ENCODE measurements around the gene ADIPOR1. TPM values are rescaled to one million over a fixed set of nuclear protein-coding genes. Genes with fewer than 3 reads are reported as not detected.
"Not testable (repeated sequence)": the region's sequence is repeated elsewhere in the genome, so short reads cannot be mapped to it uniquely, and the experiment has no call there.

ADIPOR1 gene
- total RNA-seq, 5 donors from 2014 or later (not counting 1 experiment from before 2014, with no cell fraction given), result 50.3 to 70.1 (median 53.7) TPM

- no peaks in the 10 kb centered on the region for H3K9me3 ChIP-seq
- no peak overlapping the region for H3K27ac ChIP-seq (ENCODE audit: low read length)
- no peak overlapping the region for H3K27ac Mint-ChIP-seq
- ChIA-PET POLR2A (no interaction called here), CTCF (no interaction called here)
- peaks cover 23% of the 10 kb centered on the region for H3K36me3 Mint-ChIP-seq
- ATAC-seq (replicated peaks in 1 of 4), result no peak
- H3K27me3 Mint-ChIP-seq, result no peaks in the 10 kb centered on the region
- WGBS (ENCODE audit: insufficient coverage), result no CpG with 5 or more reads among the region's 3 CpGs
- H3K4me1 ChIP-seq (ENCODE audit: control insufficient read depth in 1 of 2, extremely low read depth in 1 of 2, insufficient read depth in 2 of 2, low read length in 2 of 2), result peaks cover 8 to 17% of the 10 kb centered on the region in 2 experiments
- no peaks in the 10 kb centered on the region for H3K27me3 ChIP-seq (replicated peaks in 1 of 2; ENCODE audit: control insufficient read depth in 2 of 2, extremely low read depth in 1 of 2, insufficient read depth in 2 of 2, low read length in 1 of 2)
- no peaks in the 10 kb centered on the region for H3K9me3 Mint-ChIP-seq
- H3K4me3 Mint-ChIP-seq, result no peak overlapping the region
- H3K36me3 ChIP-seq (ENCODE audit: control insufficient read depth in 2 of 2, extremely low read depth in 1 of 2, insufficient read depth in 1 of 2, low read length in 1 of 2), result peaks cover 3 to 21% of the 10 kb centered on the region in 2 donors
- peaks cover 34 to 39% (median 34%) of the 10 kb centered on the region in 3 donors for H3K4me1 Mint-ChIP-seq
- no peak for DNase-seq
- H3K4me3 ChIP-seq (ENCODE audit: control insufficient read depth in 1 of 2, extremely low read depth in 1 of 2, low read length in 1 of 2), result no peak overlapping the region
Measured at GRCh38 chr1:202923533-202923932, 34.6 kb downstream of the ADIPOR1 start.

- peaks cover 3 to 59% of the 10 kb centered on the region in 2 donors for H3K36me3 ChIP-seq (ENCODE audit: control insufficient read depth in 2 of 2, extremely low read depth in 1 of 2, insufficient read depth in 1 of 2, low read length in 1 of 2)
- peaks cover 47% of the 10 kb centered on the region for H3K36me3 Mint-ChIP-seq
Measured at GRCh38 chr1:202919615-202920014, 38.5 kb downstream of the ADIPOR1 start.

GRCh38 chr1:202915146-202915545 lies 43.0 kb downstream of the ADIPOR1 start:
- Mint-ChIP-seq H3K36me3 (peaks cover 68% of the 10 kb centered on the region), H3K4me3 (no peak overlapping the region), H3K9me3 (no peaks in the 10 kb centered on the region), H3K4me1 (peaks cover 0 to 8% (median 0%) of the 10 kb centered on the region in 3 donors), H3K27me3 (no peaks in the 10 kb centered on the region), H3K27ac (no peak overlapping the region)
- ChIA-PET CTCF (interaction anchor here in 1 of 2 donors (0.6 kb wide), 1 partner anchor 420 kb away, joined by 7 read pairs; no protein-coding TSS in a partner anchor), POLR2A (no interaction called here)
- H3K36me3 ChIP-seq (ENCODE audit: control insufficient read depth in 2 of 2, extremely low read depth in 1 of 2, insufficient read depth in 1 of 2, low read length in 1 of 2), result peaks cover 3 to 64% of the 10 kb centered on the region in 2 donors
- no peak for DNase-seq
- no peak overlapping the region for H3K4me3 ChIP-seq (ENCODE audit: control insufficient read depth in 1 of 2, extremely low read depth in 1 of 2, low read length in 1 of 2)
- ATAC-seq (replicated peaks in 1 of 4), result no peak
- no peak overlapping the region for H3K27ac ChIP-seq (ENCODE audit: low read length)
- H3K4me1 ChIP-seq (ENCODE audit: control insufficient read depth in 1 of 2, extremely low read depth in 1 of 2, insufficient read depth in 2 of 2, low read length in 2 of 2), result no peaks in the 10 kb centered on the region
- H3K27me3 ChIP-seq (replicated peaks in 1 of 2; ENCODE audit: control insufficient read depth in 2 of 2, extremely low read depth in 1 of 2, insufficient read depth in 2 of 2, low read length in 1 of 2), result no peaks in the 10 kb centered on the region
- no peaks in the 10 kb centered on the region for H3K9me3 ChIP-seq

More at GRCh38 chr1:202919615-202920014, 38.5 kb downstream of the ADIPOR1 start:
- H3K27me3 ChIP-seq (replicated peaks in 1 of 2; ENCODE audit: control insufficient read depth in 2 of 2, extremely low read depth in 1 of 2, insufficient read depth in 2 of 2, low read length in 1 of 2), result no peaks in the 10 kb centered on the region
- POLR2A ChIA-PET, result no interaction called here
- Mint-ChIP-seq H3K27ac (no peak overlapping the region), H3K27me3 (no peaks in the 10 kb centered on the region), H3K4me3 (no peak overlapping the region), H3K4me1 (peaks cover 18 to 28% (median 25%) of the 10 kb centered on the region in 3 donors), H3K9me3 (no peaks in the 10 kb centered on the region)
- H3K4me1 ChIP-seq (ENCODE audit: control insufficient read depth in 1 of 2, extremely low read depth in 1 of 2, insufficient read depth in 2 of 2, low read length in 2 of 2), result no peaks in the 10 kb centered on the region
- no peak overlapping the region for H3K27ac ChIP-seq (ENCODE audit: low read length)
- DNase-seq (no peak), ATAC-seq (replicated peaks in 1 of 4) (no peak)
- H3K4me3 ChIP-seq (ENCODE audit: control insufficient read depth in 1 of 2, extremely low read depth in 1 of 2, low read length in 1 of 2), result no peak overlapping the region
- H3K9me3 ChIP-seq, result no peaks in the 10 kb centered on the region
- CTCF ChIA-PET, result no interaction called here

GRCh38 chr1:202912476-202912875 lies 45.6 kb downstream of the ADIPOR1 start:
- peaks cover 56% of the 10 kb centered on the region for H3K36me3 Mint-ChIP-seq
- POLR2A ChIA-PET; H3K27me3 Mint-ChIP-seq; H3K4me3 ChIP-seq (ENCODE audit: control insufficient read depth in 1 of 2, extremely low read depth in 1 of 2, low read length in 1 of 2); H3K4me3 Mint-ChIP-seq; H3K27me3 ChIP-seq (replicated peaks in 1 of 2; ENCODE audit: control insufficient read depth in 2 of 2, extremely low read depth in 1 of 2, insufficient read depth in 2 of 2, low read length in 1 of 2); H3K27ac ChIP-seq (ENCODE audit: low read length); DNase-seq; H3K9me3 ChIP-seq; H3K4me1 ChIP-seq (ENCODE audit: control insufficient read depth in 1 of 2, extremely low read depth in 1 of 2, insufficient read depth in 2 of 2, low read length in 2 of 2); H3K9me3 Mint-ChIP-seq; H3K27ac Mint-ChIP-seq; H3K4me1 Mint-ChIP-seq; ATAC-seq (replicated peaks in 1 of 4): not testable (repeated sequence)
- peaks cover 6 to 73% of the 10 kb centered on the region in 2 donors for H3K36me3 ChIP-seq (ENCODE audit: control insufficient read depth in 2 of 2, extremely low read depth in 1 of 2, insufficient read depth in 1 of 2, low read length in 1 of 2)
- 89% methylated on average over 3 of the region's 4 CpGs for WGBS (ENCODE audit: insufficient coverage)
- CTCF ChIA-PET, result interaction anchor here in 1 of 2 donors (0.9 kb wide), 1 partner anchor 15 kb away, joined by 3 read pairs; the partner anchor contains the start of gene KLHL12

- ChIA-PET CTCF (no interaction called here), POLR2A (no interaction called here)
- H3K36me3 Mint-ChIP-seq, result peaks cover 50% of the 10 kb centered on the region
- peaks cover 6 to 49% of the 10 kb centered on the region in 2 donors for H3K36me3 ChIP-seq (ENCODE audit: control insufficient read depth in 2 of 2, extremely low read depth in 1 of 2, insufficient read depth in 1 of 2, low read length in 1 of 2)
- H3K9me3 Mint-ChIP-seq, result no peaks in the 10 kb centered on the region
- no CpG with 5 or more reads among the region's 1 CpG for WGBS (ENCODE audit: insufficient coverage)
- ATAC-seq (replicated peaks in 1 of 4) (no peak), DNase-seq (no peak)
- no peak overlapping the region for H3K4me3 ChIP-seq (ENCODE audit: control insufficient read depth in 1 of 2, extremely low read depth in 1 of 2, low read length in 1 of 2)
- no peak overlapping the region for H3K4me3 Mint-ChIP-seq
- no peaks in the 10 kb centered on the region for H3K27me3 Mint-ChIP-seq
- H3K4me1 ChIP-seq (ENCODE audit: control insufficient read depth in 1 of 2, extremely low read depth in 1 of 2, insufficient read depth in 2 of 2, low read length in 2 of 2), result no peaks in the 10 kb centered on the region
- H3K9me3 ChIP-seq, result no peaks in the 10 kb centered on the region
- H3K27me3 ChIP-seq (replicated peaks in 1 of 2; ENCODE audit: control insufficient read depth in 2 of 2, extremely low read depth in 1 of 2, insufficient read depth in 2 of 2, low read length in 1 of 2), result no peaks in the 10 kb centered on the region
- H3K27ac Mint-ChIP-seq, result no peak overlapping the region
- no peak overlapping the region for H3K27ac ChIP-seq (ENCODE audit: low read length)
- no peaks in the 10 kb centered on the region for H3K4me1 Mint-ChIP-seq
Measured at GRCh38 chr1:202909494-202909893, 48.6 kb downstream of the ADIPOR1 start.

- H3K4me1 Mint-ChIP-seq, result no peaks in the 10 kb centered on the region
- H3K9me3 Mint-ChIP-seq, result no peaks in the 10 kb centered on the region
- H3K4me3 Mint-ChIP-seq, result no peak overlapping the region
- peaks cover 50% of the 10 kb centered on the region for H3K36me3 Mint-ChIP-seq
- H3K9me3 ChIP-seq, result no peaks in the 10 kb centered on the region
- no peaks in the 10 kb centered on the region for H3K27me3 ChIP-seq (replicated peaks in 1 of 2; ENCODE audit: control insufficient read depth in 2 of 2, extremely low read depth in 1 of 2, insufficient read depth in 2 of 2, low read length in 1 of 2)
- H3K4me3 ChIP-seq (ENCODE audit: control insufficient read depth in 1 of 2, extremely low read depth in 1 of 2, low read length in 1 of 2), result no peak overlapping the region
- ATAC-seq (replicated peaks in 1 of 4) (no peak), DNase-seq (no peak)
- ChIA-PET POLR2A (no interaction called here), CTCF (no interaction called here)
- no peaks in the 10 kb centered on the region for H3K4me1 ChIP-seq (ENCODE audit: control insufficient read depth in 1 of 2, extremely low read depth in 1 of 2, insufficient read depth in 2 of 2, low read length in 2 of 2)
- H3K27me3 Mint-ChIP-seq, result no peaks in the 10 kb centered on the region
- peaks cover 6 to 49% of the 10 kb centered on the region in 2 donors for H3K36me3 ChIP-seq (ENCODE audit: control insufficient read depth in 2 of 2, extremely low read depth in 1 of 2, insufficient read depth in 1 of 2, low read length in 1 of 2)
- no peak overlapping the region for H3K27ac Mint-ChIP-seq
- 100% methylated on average over 1 of the region's 6 CpGs for WGBS (ENCODE audit: insufficient coverage)
- no peak overlapping the region for H3K27ac ChIP-seq (ENCODE audit: low read length)
Measured at GRCh38 chr1:202908998-202909397, 49.1 kb downstream of the ADIPOR1 start.

GRCh38 chr1:202905331-202905730 lies 52.8 kb downstream of the ADIPOR1 start:
- Histone ChIP-seq H3K27ac (ENCODE audit: low read length) (no peak overlapping the region), H3K36me3 (ENCODE audit: control insufficient read depth in 2 of 2, extremely low read depth in 1 of 2, insufficient read depth in 1 of 2, low read length in 1 of 2) (peaks cover 6 to 43% of the 10 kb centered on the region in 2 donors), H3K27me3 (replicated peaks in 1 of 2; ENCODE audit: control insufficient read depth in 2 of 2, extremely low read depth in 1 of 2, insufficient read depth in 2 of 2, low read length in 1 of 2) (no peaks in the 10 kb centered on the region), H3K4me3 (ENCODE audit: control insufficient read depth in 1 of 2, extremely low read depth in 1 of 2, low read length in 1 of 2) (no peak overlapping the region), H3K4me1 (ENCODE audit: control insufficient read depth in 1 of 2, extremely low read depth in 1 of 2, insufficient read depth in 2 of 2, low read length in 2 of 2) (no peaks in the 10 kb centered on the region), H3K9me3 (no peaks in the 10 kb centered on the region)
- DNase-seq (no peak), ATAC-seq (replicated peaks in 1 of 4) (no peak)
- Mint-ChIP-seq H3K27me3 (no peaks in the 10 kb centered on the region), H3K36me3 (peaks cover 36% of the 10 kb centered on the region), H3K27ac (no peak overlapping the region), H3K4me1 (no peaks in the 10 kb centered on the region), H3K4me3 (no peak overlapping the region), H3K9me3 (no peaks in the 10 kb centered on the region)
- ChIA-PET CTCF (no interaction called here), POLR2A (no interaction called here)
- WGBS (ENCODE audit: insufficient coverage), result no CpG with 5 or more reads among the region's 4 CpGs

Measured in T-cell (primary cell).